ENCODE data around the gene TMEM139.

- no peak for TF ChIP-seq CTCF (IDR thresholded peaks at IDR 0.05; ENCODE audit: insufficient read depth, low read depth, low read length)
- TF ChIP-seq EZH2 (IDR thresholded peaks at IDR 0.05; ENCODE audit: insufficient read depth, low read length): no peak
Observed at GRCh38 chr7:143279186-143280098, 5.3 kb upstream of the TMEM139 start.

All from astrocyte (in vitro differentiated cells and primary cell).